ENCODE results near the gene OAT. TPM values are rescaled to one million over a fixed set of nuclear protein-coding genes. Genes with fewer than 3 reads are reported as not detected.

OAT gene
- total and polyA plus RNA-seq, 2 donors (not counting 3 experiments of a cell fraction or from before 2014, with no cell fraction given) = 69.9 to 90.8 TPM

GRCh38 chr10:124422742-124423141 lies 4.0 kb upstream of the OAT start:
- Histone ChIP-seq H3K9me3 (replicated peaks; ENCODE audit: control insufficient read depth, insufficient read depth, low read length) (no peaks in the 10 kb centered on the region), H2AFZ (ENCODE audit: low read depth, low read length) (no peak overlapping the region), H3K9me1 (replicated peaks; ENCODE audit: control insufficient read depth, extremely low read depth, insufficient read depth, low read length) (no peaks in the 10 kb centered on the region), H3K4me1 (ENCODE audit: control insufficient read depth, extremely low read depth, insufficient read depth, low read length) (peaks cover 2% of the 10 kb centered on the region), H3K27me3 (ENCODE audit: control insufficient read depth in 2 of 2, insufficient read depth in 2 of 2, low read length in 2 of 2) (peaks cover 2 to 6% of the 10 kb centered on the region in 2 experiments), H4K20me1 (replicated peaks; ENCODE audit: control insufficient read depth, extremely low read depth, insufficient read depth, low read length) (no peaks in the 10 kb centered on the region), H3K79me2 (ENCODE audit: control insufficient read depth, insufficient read depth, low read length) (peaks cover 4% of the 10 kb centered on the region), H3K36me3 (ENCODE audit: control insufficient read depth in 2 of 2, extremely low read depth in 1 of 2, insufficient read depth in 2 of 2, low read length in 2 of 2) (no peaks in the 10 kb centered on the region), H3K27ac (ENCODE audit: insufficient read depth, low read depth, low read length) (no peak overlapping the region), H3K4me3 (replicated peaks in 1 of 3; ENCODE audit: insufficient read depth in 1 of 3, low read depth in 1 of 3, low read length in 3 of 3) (no peak overlapping the region), H3K4me2 (ENCODE audit: insufficient read depth, low read length) (no peak overlapping the region), H3K9ac (replicated peaks; ENCODE audit: extremely low read depth, insufficient read depth, low read length) (no peak overlapping the region)
- TF ChIP-seq JUN (IDR thresholded peaks at IDR 0.05; ENCODE audit: borderline replicate concordance, insufficient read depth, insufficient read length, low read depth) = no peak
- no peak for TF ChIP-seq GATA2 (IDR thresholded peaks at IDR 0.05; ENCODE audit: insufficient read depth, insufficient read length, low read depth, low read length)
- TF ChIP-seq FOS (IDR thresholded peaks at IDR 0.05; ENCODE audit: borderline replicate concordance, insufficient read depth, low read length) = no peak
- TF ChIP-seq POLR2AphosphoS5 (IDR thresholded peaks at IDR 0.05; ENCODE audit: insufficient read depth, low read depth, low read length) = no peak
- TF ChIP-seq EZH2 (IDR thresholded peaks at IDR 0.05; ENCODE audit: borderline replicate concordance, low read depth, low read length, severe bottlenecking) = no peak
- TF ChIP-seq, protein P1, sequence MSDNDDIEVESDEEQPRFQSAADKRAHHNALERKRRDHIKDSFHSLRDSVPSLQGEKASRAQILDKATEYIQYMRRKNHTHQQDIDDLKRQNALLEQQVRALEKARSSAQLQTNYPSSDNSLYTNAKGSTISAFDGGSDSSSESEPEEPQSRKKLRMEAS (IDR thresholded peaks at IDR 0.05; ENCODE audit: insufficient read depth, insufficient read length) = no peak
- no peak for TF ChIP-seq MYC (IDR thresholded peaks at IDR 0.05; ENCODE audit: low read depth, low read length)
- no peak for TF ChIP-seq POLR2A (IDR thresholded peaks at IDR 0.05; ENCODE audit: low read depth, low read length)
- TF ChIP-seq, protein P2, sequence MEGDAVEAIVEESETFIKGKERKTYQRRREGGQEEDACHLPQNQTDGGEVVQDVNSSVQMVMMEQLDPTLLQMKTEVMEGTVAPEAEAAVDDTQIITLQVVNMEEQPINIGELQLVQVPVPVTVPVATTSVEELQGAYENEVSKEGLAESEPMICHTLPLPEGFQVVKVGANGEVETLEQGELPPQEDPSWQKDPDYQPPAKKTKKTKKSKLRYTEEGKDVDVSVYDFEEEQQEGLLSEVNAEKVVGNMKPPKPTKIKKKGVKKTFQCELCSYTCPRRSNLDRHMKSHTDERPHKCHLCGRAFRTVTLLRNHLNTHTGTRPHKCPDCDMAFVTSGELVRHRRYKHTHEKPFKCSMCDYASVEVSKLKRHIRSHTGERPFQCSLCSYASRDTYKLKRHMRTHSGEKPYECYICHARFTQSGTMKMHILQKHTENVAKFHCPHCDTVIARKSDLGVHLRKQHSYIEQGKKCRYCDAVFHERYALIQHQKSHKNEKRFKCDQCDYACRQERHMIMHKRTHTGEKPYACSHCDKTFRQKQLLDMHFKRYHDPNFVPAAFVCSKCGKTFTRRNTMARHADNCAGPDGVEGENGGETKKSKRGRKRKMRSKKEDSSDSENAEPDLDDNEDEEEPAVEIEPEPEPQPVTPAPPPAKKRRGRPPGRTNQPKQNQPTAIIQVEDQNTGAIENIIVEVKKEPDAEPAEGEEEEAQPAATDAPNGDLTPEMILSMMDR (IDR thresholded peaks at IDR 0.05; ENCODE audit: extremely low read depth in 1 of 2, insufficient read depth in 1 of 2, low read depth in 1 of 2, low read length in 2 of 2) = no peak
- DNase-seq (ENCODE audit: low read depth, low spot score) = no peak
- intact Hi-C loops (cut with micrococcal nuclease) (no loop called here), dilution Hi-C loops (cut with MboI; ENCODE audit: extremely low pct_ligation_motif_present, low sequenced_read_pairs) (no loop called here)
- CTCF ChIA-PET = no interaction called here
- POLR2A ChIA-PET = no interaction called here
- no TSS peak for BruUV-seq (replicated peaks)
- no peak for FAIRE-seq
